Suppressor macrophage treated with lipopolysaccharide for 1 hour (primary cell): ENCODE results near the gene TM9SF2.
A peak's percentile ranks its signal among the peaks of the same experiment; 100 is the strongest.
"Not testable (repeated sequence)": the region's sequence is repeated elsewhere in the genome, so short reads cannot be mapped to it uniquely, and the experiment has no call there.

Experiments
- DNase-seq, 3 donors: peaks; one replicate each; pipeline ENCODE4 v3.0.0-alpha.2; 2020 to 2022

Gene TM9SF2

GRCh38 chr13:99542788-99543406 lies 41.6 kb downstream of the TM9SF2 start:
- DNase-seq, result peak; percentile 29 to 59 (median 38)

DNA sequence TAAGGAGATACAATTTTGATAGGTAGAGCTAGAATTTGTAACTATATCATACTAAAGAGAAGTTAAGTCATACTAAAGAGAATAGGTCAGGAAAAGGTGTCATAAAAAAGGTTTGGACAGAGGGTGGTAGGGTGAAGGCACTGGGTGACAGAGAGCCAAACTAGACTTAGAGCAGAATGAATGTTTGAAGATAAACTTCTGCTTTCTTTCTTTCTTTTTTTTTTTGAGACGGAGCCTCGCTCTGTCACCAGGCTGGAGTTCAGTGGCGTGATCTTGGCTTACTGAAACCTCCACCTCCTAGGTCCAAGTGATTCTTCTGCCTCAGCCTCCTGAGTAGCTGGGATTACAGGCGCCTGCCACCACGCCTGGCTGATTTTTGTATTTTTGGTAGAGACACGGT lies 44.1 kb downstream of the TM9SF2 start:
- no peak for DNase-seq

- DNase-seq, result no peak
These were observed 44.7 kb downstream of the TM9SF2 start for GRCh38 chr13:99545979-99546378.

GRCh38 chr13:99546878-99547277 lies 45.6 kb downstream of the TM9SF2 start:
- no peak for DNase-seq

DNA sequence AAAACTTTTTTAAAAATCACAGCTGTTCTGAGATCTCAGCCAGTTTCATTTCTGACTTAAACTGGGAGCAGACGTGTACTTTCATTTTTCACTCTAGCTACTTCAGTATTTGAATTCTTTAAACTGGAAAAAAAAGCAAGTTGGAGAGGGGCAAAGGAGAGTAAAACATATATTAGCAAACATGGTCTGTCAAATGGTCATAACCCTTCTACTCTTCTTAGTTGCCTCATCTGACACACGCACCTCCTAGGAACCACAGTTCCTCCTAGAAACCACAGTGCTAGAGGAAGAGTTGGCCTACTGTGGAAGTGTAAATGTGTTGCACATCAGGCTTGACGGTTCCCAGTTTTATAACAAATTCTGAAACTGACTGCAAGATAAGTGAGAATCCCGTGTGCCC lies 47.2 kb downstream of the TM9SF2 start:
- peak; percentile 42 to 57 (median 44) for DNase-seq

DNA sequence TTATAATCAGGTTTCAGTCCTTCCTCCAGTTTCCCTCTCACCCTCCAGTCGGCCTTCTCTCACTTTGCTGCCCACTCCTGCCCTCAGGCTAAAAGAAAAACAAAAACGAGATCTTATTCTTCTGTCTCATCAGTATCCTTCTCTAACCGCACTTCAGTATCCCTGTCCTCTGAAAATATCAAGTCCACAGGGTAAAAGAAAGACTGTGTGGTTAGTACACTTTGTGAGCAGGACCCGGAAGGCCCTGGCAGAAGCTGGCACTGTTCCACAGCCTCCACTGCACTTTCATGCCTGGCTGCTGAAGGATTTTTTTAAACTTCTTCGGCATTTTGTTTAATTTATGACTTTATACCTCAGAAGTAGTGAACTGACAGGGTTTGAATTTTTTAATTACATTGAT lies 51.8 kb downstream of the TM9SF2 start:
- no peak for DNase-seq

GRCh38 chr13:99555149-99555548 lies 53.9 kb downstream of the TM9SF2 start:
- DNase-seq, result no peak

- DNase-seq, result no peak
These were observed 55.7 kb downstream of the TM9SF2 start for GRCh38 chr13:99556867-99557443.

GRCh38 chr13:99558570-99559180 lies 57.4 kb downstream of the TM9SF2 start:
- DNase-seq, result no peak

- no peak for DNase-seq
These were observed 58.3 kb downstream of the TM9SF2 start for GRCh38 chr13:99559560-99559959.

- no peak for DNase-seq
These were observed 62.1 kb downstream of the TM9SF2 start for GRCh38 chr13:99563404-99563803.

DNA sequence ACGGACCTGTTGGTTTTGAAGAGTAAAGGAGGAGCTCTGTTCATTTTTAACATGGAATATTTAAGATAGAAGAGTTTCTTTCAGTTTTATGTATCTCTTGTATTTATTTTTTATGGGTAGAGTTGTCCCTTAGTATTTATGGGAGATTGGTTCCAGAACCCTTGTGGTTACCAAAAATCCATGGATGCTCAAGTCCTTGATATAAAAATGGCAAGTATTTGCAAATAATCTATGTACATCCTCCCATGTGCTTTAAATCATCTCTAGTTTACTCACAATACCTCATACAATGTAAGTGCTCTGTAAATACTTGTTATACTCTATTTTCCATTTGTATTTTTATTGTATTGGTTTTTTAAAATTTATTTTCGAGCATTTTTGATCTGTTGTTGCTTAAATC lies 63.1 kb downstream of the TM9SF2 start:
- no peak for DNase-seq

- DNase-seq, result no peak
These were observed 64.3 kb downstream of the TM9SF2 start for GRCh38 chr13:99565478-99566124.

- DNase-seq, result no peak
These were observed 65.1 kb downstream of the TM9SF2 start for GRCh38 chr13:99566125-99567083.

GRCh38 chr13:99568901-99569300 lies 67.6 kb downstream of the TM9SF2 start:
- DNase-seq, result not testable (repeated sequence)

GRCh38 chr13:99572131-99572530 lies 70.9 kb downstream of the TM9SF2 start:
- no peak for DNase-seq

DNA sequence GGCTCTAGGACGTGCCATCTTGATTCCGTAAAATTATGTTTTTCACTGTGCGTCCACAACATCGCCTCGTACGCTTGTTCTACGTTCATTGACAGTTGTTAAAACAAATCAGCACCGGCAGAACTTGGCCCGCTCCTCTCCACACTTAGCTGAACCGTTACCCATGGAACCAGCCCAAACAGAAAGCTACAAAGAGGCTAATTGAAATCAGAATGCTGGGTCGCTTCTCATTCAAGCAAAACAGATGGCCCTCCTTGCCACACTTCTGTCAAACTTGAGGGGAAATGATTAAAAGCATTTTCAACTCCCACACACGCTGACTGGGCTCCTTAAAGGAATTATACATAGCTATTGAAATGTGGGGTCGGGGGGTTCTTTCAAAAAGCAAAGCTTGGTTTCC lies 71.6 kb downstream of the TM9SF2 start:
- DNase-seq, result no peak

DNA sequence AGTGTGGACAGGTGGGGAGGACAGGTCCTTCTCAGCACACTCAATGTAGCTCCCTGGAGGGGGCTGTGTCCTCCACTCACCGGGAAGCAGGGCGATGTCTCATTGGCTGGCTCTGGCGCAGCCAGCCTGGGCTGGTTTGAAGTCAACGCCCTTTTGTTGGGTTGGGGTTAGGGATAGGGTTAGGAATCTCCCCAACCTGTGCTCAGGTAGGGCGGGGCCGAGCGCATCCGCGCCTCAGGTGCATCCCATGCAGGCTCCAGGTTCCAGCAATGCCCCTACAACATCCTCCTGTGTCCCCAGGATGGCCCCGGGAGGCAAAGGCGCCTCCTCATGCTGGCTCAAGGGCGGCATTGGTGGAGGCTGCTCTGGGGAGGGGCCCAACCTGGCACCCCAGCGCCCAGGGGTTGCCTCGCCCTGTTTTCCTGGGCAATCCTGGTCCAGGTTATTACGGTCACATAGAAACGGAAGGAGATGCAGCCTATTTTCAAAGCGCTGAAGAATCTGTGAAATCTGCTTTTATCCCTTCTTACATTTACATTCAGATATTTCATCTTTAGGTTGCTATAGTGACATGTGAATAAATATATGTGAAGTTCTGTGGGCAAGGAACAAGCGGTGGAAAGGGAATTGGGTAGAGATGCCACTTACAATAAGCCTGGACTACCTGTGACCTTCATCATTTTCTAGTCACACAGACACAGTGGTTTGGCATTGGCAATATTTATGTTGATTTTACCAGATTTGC lies 74.3 kb downstream of the TM9SF2 start:
- no peak for DNase-seq

DNA sequence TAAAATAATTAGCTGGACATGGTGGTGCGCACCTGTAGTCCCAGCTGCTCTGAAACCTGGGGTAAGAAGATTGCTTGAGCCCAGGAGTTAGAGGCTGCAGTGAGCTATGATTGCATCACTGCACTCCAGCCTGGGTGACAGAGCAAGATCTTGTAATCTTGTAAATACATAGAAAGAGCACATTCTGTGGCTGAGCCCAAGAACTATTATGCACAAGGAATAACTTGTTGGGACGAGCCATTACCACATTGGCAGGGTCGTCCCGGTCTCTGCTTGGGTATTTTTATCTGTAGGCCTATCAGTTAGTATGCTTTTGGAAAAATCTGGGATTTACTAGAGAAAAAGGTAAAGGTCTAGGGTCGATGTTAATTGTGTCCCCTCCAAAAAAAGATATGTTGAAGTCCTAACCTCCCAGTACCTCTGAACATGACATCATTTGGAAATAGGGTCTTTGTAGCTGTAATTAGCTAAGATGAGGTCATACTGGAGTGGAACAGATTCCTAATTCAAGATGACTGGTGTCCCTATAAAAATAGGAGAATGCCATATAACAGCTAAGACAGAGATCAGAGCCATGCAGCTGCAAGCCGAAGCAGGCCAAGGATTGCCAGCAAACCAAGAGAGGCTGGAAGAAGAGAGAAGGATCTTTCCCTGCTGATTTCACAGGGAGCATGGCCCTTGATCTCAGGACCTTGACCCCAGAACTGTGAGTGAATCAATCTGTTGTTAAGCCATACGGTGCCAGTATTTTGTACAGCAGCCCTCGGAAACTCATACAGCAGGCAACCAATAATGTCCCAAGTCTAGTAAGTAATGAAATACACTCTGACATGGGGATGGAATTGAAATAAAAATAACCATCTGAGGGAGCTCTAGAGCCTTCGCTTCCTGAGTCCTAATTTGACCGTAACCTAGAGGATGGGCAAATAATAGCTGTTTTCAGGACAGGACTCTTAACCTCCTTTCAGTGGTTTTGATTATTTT lies 77.0 kb downstream of the TM9SF2 start:
- peak in 1 of 3 donors; percentile 7 for DNase-seq

DNA sequence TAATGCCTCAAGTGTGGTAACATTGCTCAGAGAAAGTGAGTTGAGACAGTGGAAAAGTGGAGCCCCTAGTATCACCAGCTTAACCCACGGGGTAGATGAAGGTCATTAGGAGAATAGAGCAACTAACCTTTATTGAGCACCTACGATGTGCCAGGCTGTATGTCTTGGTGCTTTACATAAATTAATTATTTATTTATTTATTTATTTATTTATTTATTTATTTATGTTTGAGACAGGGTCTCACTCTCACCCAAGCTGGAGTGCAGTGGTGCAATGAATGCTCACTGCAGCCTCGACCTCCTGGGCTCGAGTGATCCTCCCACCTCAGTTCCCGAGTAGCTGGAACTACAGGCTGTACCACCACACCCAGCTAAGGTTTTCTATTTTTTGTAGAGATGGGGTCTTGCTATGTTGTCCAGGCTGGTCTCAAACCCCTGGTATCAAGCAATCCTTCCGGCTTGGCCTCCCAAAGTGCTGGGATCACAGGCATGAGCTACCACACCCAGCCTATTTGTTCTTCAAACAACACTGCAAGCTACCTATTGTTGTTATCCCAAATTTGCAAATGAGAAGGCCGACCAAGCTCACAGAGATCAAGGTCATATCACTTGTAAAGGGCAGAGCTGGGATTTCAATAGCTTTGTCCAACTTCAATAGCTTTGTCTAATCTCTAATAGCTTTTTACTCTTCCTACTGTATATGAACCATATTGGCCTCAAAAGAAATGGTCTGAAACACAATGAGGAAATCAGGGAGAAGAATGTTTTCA lies 79.4 kb downstream of the TM9SF2 start:
- DNase-seq, result no peak
